ENCODE measurements around the gene GRAMD2B.

Gene GRAMD2B

DNA sequence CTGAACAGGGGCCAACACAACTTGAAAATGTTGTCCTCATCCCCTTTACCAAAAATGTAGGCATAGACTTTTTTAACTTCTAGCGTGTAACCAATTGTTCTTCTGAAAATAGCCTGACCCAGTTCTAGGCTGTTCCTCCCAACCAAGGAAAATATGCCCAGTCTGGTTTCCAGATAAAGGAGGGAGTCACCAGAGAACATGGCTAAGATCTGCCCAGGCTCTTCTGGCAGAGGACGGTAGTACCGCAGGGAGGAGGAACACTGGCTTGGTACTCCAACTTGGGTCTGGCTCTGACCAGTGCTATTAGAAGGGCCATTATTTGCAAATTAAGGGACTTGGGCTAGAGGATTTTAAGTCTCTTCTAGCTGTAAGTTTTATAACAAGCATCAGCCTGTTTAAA, 63.1 kb downstream of the GRAMD2B start:
- no peaks in the 10 kb centered on the region for H3K27me3 Mint-ChIP-seq

DNA sequence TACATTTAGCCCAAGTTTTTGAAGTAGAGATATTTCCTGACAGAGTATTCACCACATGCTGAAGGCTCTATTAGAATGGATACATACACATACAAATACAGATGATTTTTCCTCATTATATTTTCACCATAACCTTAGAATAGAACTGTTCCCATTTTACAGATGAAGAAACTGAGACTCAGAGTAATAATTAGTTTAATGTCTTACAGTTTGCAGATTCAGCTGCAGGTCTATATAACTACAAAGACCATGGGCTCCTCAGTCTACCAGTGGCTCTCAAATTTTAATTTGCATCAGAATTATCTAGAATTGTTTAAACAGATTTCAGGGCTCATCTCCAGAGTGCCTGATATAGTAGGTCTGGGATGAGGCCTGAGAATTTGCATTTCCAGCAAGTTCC, 64.4 kb downstream of the GRAMD2B start:
- H3K36me3 Mint-ChIP-seq (ENCODE audit: low read depth) = peaks cover 6% of the 10 kb centered on the region
- no peaks in the 10 kb centered on the region for H3K4me1 Mint-ChIP-seq (ENCODE audit: low read depth)
- H3K27me3 Mint-ChIP-seq = no peaks in the 10 kb centered on the region
- intact Hi-C loops (cut with micrococcal nuclease) = no loop called here
- H3K4me3 Mint-ChIP-seq = no peak overlapping the region
- no peaks in the 10 kb centered on the region for H3K9me3 Mint-ChIP-seq
- no peak overlapping the region for H3K27ac Mint-ChIP-seq

More for the DNA sequence above, 63.1 kb downstream of the GRAMD2B start:
- Mint-ChIP-seq H3K27ac (no peak overlapping the region), H3K9me3 (no peaks in the 10 kb centered on the region), H3K4me3 (no peak overlapping the region), H3K4me1 (ENCODE audit: low read depth) (no peaks in the 10 kb centered on the region), H3K36me3 (ENCODE audit: low read depth) (peaks cover 6% of the 10 kb centered on the region)
- intact Hi-C loops (cut with micrococcal nuclease) = no loop called here

DNA sequence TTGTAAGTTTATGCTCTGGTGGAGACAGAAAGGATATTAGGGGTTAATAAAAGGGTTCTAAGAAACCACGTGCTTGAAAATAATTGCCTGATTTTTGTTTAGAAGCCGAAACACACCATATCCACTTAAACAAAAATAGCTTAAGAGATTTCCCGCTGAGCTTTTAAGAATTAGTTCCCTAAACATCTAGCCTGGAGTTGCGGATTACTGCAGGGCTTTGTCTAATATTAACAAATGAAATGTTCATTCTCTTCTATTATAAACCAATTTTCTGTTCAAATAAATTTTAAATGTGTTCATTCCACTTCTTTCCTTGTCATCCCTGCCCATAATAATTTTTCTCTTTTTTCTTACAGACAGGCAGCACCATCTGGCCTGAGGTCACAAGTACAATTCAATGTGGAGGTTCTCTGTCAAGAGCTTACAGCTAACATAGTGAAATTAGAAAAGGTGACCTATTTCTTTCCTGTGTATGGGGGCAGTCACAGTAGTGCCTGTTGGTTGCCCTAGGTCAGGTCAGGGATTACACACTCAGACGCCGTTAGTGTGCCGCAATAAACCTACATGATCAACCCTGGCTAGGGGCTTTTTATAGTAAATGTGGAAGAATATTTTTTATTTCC, 65.3 kb downstream of the GRAMD2B start:
- Mint-ChIP-seq H3K27ac (no peak overlapping the region), H3K27me3 (no peaks in the 10 kb centered on the region), H3K4me1 (ENCODE audit: low read depth) (no peaks in the 10 kb centered on the region), H3K36me3 (ENCODE audit: low read depth) (peaks cover 1% of the 10 kb centered on the region), H3K9me3 (no peaks in the 10 kb centered on the region), H3K4me3 (no peak overlapping the region)
- intact Hi-C loops (cut with micrococcal nuclease) = no loop called here

DNA sequence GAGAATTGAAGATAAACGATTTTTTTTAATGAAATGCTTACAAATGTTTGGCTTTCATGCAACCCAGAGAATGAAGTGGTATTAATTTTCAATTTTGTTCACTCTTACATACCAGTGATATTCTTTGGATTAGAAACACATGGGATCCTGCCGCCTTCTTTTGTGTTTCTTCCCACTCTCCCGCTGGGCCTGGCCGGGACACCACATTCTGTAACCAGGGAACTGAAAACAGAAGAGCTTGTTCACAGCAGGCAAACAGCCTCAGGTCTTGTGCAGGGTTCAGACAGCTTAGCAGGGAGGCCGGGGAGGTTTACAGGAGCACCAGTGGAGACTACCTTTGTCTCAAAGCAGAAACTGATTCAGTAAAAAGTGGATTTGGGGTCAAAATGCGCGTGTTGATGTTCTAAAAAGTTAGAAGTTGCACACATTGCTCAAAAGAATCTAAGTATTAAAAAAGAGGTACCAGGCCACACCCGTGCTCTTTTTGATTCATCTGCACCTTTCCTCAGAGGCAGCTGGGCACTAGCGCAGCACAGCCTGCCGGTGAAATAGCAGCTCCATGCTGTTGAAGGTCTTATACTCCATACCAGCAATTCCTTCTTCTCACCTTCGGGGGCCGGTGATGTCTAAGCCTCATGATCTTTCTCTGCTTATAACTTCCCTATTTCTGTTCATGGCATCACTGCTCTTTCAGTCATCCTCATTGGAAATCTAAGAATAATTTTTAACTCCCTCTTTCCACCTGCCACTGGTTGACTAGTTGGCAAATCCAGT, 67.1 kb downstream of the GRAMD2B start:
- intact Hi-C loops (cut with micrococcal nuclease) = no loop called here
- Mint-ChIP-seq H3K36me3 (ENCODE audit: low read depth) (no peaks in the 10 kb centered on the region), H3K27me3 (no peaks in the 10 kb centered on the region), H3K4me1 (ENCODE audit: low read depth) (no peaks in the 10 kb centered on the region), H3K4me3 (no peak overlapping the region), H3K9me3 (no peaks in the 10 kb centered on the region), H3K27ac (no peak overlapping the region)

DNA sequence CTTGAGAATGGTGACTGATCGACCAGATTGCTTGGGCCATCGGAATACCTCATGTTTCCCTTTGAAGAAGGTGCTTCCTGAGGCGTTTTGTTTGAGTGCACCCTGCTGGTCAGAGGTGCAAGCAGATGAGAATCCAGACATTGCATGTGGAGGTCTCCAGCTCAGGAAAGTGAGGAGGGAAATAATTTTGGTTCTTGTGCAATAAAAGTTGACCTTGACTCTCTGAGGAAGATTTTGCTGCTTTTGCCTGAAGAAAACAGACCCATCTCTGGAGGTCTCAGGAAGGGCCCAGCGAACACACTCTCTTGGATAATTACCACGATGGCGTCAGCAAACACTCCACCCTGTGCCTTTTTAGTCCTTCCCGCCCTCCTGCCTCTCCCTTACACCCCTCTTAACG, 69.7 kb downstream of the GRAMD2B start:
- intact Hi-C loops (cut with micrococcal nuclease) = no loop called here
- Mint-ChIP-seq H3K4me1 (ENCODE audit: low read depth) (no peaks in the 10 kb centered on the region), H3K4me3 (no peak overlapping the region), H3K27ac (no peak overlapping the region), H3K27me3 (no peaks in the 10 kb centered on the region), H3K36me3 (ENCODE audit: low read depth) (no peaks in the 10 kb centered on the region), H3K9me3 (no peaks in the 10 kb centered on the region)

DNA sequence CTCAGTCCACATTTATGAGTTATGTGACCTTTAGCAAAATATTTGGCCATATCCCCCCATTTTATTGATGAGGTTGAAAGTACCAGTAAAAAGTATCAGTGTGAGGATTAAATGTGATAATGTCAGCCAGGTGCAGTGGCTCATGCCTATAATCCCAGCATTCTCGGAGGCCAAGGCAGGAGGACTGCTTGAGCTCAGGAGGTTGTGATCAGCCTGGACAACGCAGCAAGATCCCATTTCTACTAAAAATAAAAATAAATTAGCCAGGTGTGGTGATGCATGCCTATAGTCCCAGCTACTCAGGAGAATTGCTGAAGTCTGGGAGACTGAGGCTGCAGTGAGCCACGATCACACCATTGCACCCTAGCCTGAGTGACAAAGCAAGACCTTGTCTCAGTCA, 71.2 kb downstream of the GRAMD2B start:
- Mint-ChIP-seq H3K27me3 (no peaks in the 10 kb centered on the region), H3K36me3 (ENCODE audit: low read depth) (no peaks in the 10 kb centered on the region), H3K9me3 (no peaks in the 10 kb centered on the region), H3K27ac (no peak overlapping the region), H3K4me3 (no peak overlapping the region), H3K4me1 (ENCODE audit: low read depth) (no peaks in the 10 kb centered on the region)
- intact Hi-C loops (cut with micrococcal nuclease) = no loop called here

DNA sequence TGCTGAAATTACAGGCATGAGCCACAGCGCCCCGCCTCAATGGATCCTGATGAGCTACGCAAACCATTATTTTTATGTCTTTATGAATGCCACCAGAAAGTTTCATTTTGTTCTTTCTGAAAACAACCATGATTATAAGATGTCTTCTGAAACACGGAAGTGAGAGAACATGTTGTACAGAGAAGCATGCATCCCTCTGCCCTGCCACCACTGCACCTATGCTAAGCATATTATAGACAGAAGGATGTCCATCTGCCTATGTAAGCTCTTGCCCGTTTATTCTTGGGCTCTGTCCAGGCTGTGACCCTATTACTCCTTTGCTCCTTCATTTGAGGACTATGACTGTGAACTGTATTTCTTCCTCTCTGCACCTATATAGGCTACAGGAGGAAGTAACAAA, 74.3 kb downstream of the GRAMD2B start:
- H3K4me1 Mint-ChIP-seq (ENCODE audit: low read depth) = no peaks in the 10 kb centered on the region
- H3K36me3 Mint-ChIP-seq (ENCODE audit: low read depth) = no peaks in the 10 kb centered on the region
- H3K4me3 Mint-ChIP-seq = no peak overlapping the region
- intact Hi-C loops (cut with micrococcal nuclease) = no loop called here
- H3K27ac Mint-ChIP-seq = no peak overlapping the region
- no peaks in the 10 kb centered on the region for H3K27me3 Mint-ChIP-seq
- no peaks in the 10 kb centered on the region for H3K9me3 Mint-ChIP-seq

DNA sequence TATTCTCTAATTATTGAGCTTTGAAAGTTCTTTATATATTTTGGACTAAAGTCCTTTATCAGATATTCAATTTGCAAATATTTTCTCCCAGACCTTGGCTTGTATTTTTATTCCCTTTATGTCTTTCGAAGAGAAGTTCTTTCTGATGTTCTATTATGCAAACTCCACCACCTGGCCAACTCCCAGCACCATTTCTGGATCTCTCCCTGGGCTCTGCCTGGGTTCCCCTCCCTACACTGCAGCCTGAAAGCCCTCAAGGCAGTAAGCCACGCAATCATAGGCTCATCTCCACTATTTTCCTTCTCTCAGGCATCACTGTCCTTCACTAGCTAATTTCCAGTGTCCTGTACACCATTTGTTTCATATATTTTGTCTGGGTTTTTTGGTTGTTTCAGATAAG, 76.1 kb downstream of the GRAMD2B start:
- Mint-ChIP-seq H3K4me3 (no peak overlapping the region), H3K27me3 (no peaks in the 10 kb centered on the region), H3K27ac (no peak overlapping the region), H3K9me3 (no peaks in the 10 kb centered on the region), H3K36me3 (ENCODE audit: low read depth) (no peaks in the 10 kb centered on the region), H3K4me1 (ENCODE audit: low read depth) (no peaks in the 10 kb centered on the region)
- intact Hi-C loops (cut with micrococcal nuclease) = no loop called here

DNA sequence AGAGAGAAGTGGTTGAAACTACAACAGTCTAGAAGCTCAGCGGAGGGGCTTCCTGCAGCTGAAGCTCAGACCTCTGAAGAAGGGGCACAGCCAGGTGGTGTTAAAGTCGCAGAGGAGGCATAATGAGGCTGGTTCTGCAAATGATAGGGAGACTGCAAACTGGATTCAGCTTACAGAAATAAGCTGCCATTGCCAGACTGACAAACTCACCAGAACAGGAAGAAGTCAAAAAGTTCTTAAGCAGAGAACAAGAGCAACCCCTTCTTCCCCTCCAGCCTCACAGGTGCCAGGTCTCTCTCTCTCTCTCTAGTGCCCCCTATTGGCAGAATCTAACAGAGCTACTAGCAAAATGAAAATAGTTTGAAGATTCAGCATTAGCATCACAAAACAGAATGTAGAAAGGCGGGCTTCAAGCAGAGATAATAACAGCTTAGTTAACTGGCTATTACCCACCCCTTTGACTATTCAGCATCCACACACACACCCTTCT, 76.7 kb downstream of the GRAMD2B start:
- no peaks in the 10 kb centered on the region for H3K27me3 Mint-ChIP-seq
- H3K4me3 Mint-ChIP-seq = no peak overlapping the region
- no peaks in the 10 kb centered on the region for H3K36me3 Mint-ChIP-seq (ENCODE audit: low read depth)
- H3K27ac Mint-ChIP-seq = no peak overlapping the region
- no peaks in the 10 kb centered on the region for H3K9me3 Mint-ChIP-seq
- no peaks in the 10 kb centered on the region for H3K4me1 Mint-ChIP-seq (ENCODE audit: low read depth)
- intact Hi-C loops (cut with micrococcal nuclease) = no loop called here

DNA sequence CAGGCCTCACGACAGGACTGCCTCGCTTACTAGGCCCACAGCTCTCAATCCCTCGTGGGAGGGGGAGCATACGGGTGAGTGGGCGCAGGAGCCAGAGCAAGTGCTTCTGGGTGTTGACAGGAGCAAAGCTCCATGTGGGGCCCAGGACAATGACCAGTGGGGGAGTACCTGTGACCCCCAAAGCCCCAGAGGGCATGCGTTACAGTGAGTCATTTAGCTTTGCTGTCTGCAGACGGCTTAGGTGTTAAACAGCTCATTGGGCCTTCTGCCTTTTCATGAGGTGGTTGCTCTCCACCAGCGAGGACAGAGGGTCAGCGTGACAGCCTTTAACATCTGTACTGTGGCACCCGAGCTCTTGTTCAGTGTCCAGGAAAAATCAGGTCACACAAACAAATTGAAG, 78.2 kb downstream of the GRAMD2B start:
- intact Hi-C loops (cut with micrococcal nuclease) = no loop called here
- H3K27ac Mint-ChIP-seq = no peak overlapping the region
- H3K4me1 Mint-ChIP-seq (ENCODE audit: low read depth) = no peaks in the 10 kb centered on the region
- H3K36me3 Mint-ChIP-seq (ENCODE audit: low read depth) = no peaks in the 10 kb centered on the region
- no peaks in the 10 kb centered on the region for H3K27me3 Mint-ChIP-seq
- H3K9me3 Mint-ChIP-seq = no peaks in the 10 kb centered on the region
- H3K4me3 Mint-ChIP-seq = no peak overlapping the region

DNA sequence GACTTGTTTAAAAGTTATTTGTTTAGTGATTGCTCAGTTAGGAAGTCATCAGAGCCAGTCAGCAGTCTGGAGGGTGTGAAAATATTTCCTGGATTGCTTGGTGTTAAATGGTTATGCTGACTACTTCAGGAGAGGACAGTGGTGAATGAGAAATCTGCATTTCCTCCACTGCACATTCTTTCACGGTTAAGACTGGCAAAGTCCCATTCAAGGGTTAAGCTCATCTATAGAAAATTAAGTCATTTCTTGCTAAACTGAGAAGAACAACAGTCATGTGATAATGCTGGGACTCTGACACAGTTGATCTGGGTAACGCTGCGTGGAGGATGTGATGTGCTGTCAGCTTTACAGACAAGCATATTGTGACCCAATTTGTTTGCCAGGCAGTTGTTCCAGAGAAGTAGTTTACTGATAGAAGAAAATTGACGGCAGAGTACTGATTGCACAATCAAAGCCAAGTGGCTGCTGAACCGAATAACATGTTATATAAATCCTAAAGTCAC, 80.4 kb downstream of the GRAMD2B start:
- peaks cover 4% of the 10 kb centered on the region for H3K4me1 Mint-ChIP-seq (ENCODE audit: low read depth)
- no peaks in the 10 kb centered on the region for H3K9me3 Mint-ChIP-seq
- no peak overlapping the region for H3K27ac Mint-ChIP-seq
- no peak overlapping the region for H3K4me3 Mint-ChIP-seq
- H3K27me3 Mint-ChIP-seq = no peaks in the 10 kb centered on the region
- no peaks in the 10 kb centered on the region for H3K36me3 Mint-ChIP-seq (ENCODE audit: low read depth)
- intact Hi-C loops (cut with micrococcal nuclease) = no loop called here

DNA sequence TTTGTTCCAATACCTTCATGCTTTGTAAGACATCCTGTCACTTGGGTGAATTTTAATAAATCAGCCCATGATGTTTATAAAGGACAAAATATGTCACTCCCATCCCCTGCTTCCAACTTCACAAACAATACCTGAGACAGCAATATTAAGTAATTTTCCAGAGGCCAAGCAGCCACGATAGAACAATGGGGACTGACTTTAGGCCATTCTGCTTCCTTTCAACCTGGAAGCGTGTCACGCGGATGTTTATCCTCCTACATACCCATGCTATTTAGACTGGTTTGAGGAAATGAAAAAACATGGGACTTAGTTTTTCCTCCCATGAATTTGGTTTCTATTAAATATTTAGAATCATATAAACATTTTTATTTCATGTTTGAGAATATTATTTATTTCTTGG, 82.9 kb downstream of the GRAMD2B start:
- Mint-ChIP-seq H3K36me3 (ENCODE audit: low read depth) (no peaks in the 10 kb centered on the region), H3K4me3 (no peak overlapping the region), H3K9me3 (no peaks in the 10 kb centered on the region), H3K27ac (no peak overlapping the region), H3K27me3 (no peaks in the 10 kb centered on the region), H3K4me1 (ENCODE audit: low read depth) (peaks cover 10% of the 10 kb centered on the region)
- intact Hi-C loops (cut with micrococcal nuclease) = no loop called here

DNA sequence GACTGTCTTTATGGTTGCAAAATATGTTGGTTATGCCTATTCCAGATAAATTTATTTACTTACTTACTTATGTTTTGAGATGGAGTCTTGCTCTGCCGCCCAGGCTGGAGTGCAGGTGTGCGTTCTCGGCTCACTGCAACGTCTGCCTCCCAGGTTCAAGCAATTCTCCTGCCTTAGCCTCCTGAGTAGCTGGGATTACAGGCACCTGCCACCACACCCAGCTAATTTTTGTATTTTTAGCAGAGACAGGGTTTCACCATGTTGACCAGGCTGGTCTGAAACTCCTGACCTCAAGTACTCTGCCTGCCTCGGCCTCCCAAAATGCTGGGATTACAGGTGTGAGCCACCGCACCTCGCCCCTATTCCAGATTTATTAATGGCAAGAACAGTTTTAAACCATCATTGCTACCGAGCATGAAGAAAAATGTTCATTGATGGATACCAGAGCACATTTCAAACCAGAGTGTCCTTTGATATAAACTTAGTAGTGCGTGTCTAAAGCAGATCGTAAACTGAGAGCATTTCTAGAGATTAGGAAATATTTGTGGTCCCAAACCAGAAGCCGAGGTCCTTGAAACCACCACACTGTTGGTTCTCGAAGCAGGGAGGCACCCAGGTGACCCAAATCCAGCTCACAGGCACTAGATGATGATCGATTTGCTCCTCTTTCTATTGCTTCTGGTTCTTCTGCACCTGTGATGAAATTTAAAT, 85.2 kb downstream of the GRAMD2B start:
- peaks cover 10% of the 10 kb centered on the region for H3K4me1 Mint-ChIP-seq (ENCODE audit: low read depth)
- H3K36me3 Mint-ChIP-seq (ENCODE audit: low read depth) = no peaks in the 10 kb centered on the region
- H3K9me3 Mint-ChIP-seq = no peaks in the 10 kb centered on the region
- H3K27ac Mint-ChIP-seq = no peak overlapping the region
- intact Hi-C loops (cut with micrococcal nuclease) = no loop called here
- no peak overlapping the region for H3K4me3 Mint-ChIP-seq
- no peaks in the 10 kb centered on the region for H3K27me3 Mint-ChIP-seq

DNA sequence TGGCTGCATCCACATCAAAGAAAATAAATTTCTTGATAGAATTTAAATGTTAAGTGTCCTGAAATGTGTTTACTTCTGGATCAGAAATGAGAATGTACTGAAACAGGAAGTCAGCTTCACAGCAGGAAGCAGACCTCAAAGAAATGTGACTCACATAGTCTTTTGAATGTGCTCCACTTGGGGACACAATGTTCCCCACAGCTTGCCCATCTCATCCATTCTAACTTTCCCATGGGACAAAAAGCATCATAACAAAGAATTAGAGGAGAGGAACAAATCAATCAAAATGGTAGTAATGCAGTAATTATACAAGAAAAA, 85.7 kb downstream of the GRAMD2B start:
- intact Hi-C loops (cut with micrococcal nuclease) = no loop called here
- H3K4me1 Mint-ChIP-seq (ENCODE audit: low read depth) = peaks cover 10% of the 10 kb centered on the region
- no peaks in the 10 kb centered on the region for H3K36me3 Mint-ChIP-seq (ENCODE audit: low read depth)
- no peaks in the 10 kb centered on the region for H3K9me3 Mint-ChIP-seq
- no peaks in the 10 kb centered on the region for H3K27me3 Mint-ChIP-seq
- no peak overlapping the region for H3K4me3 Mint-ChIP-seq
- no peak overlapping the region for H3K27ac Mint-ChIP-seq
